HTR-8/SVneo (cell line): ENCODE measurements around the gene RAC3.
A peak's percentile ranks its signal among the peaks of the same experiment; 100 is the strongest.

Experiments used
- DNase-seq: peaks from one replicate; pipeline ENCODE4 v3.0.0; 2011; ENCODE audit warnings: low spot score, mixed read lengths; ENCODE audit not compliant: insufficient read length
- FAIRE-seq: peaks from 2 replicates; lab custom pipeline; 2011; peaks lifted over from hg19 to GRCh38; lab: Jason Lieb, UNC

RAC3 gene

GRCh38 chr17:82011617-82012187, 19.8 kb upstream of the RAC3 start:
- DNase-seq (no peak), FAIRE-seq (no peak)

- DNase-seq (no peak), FAIRE-seq (no peak)
Measured at GRCh38 chr17:82012261-82012639, 19.2 kb upstream of the RAC3 start.

GRCh38 chr17:82012640-82013295, 18.7 kb upstream of the RAC3 start:
- DNase-seq (no peak), FAIRE-seq (no peak)

GRCh38 chr17:82013341-82013740, 18.1 kb upstream of the RAC3 start:
- no peak for FAIRE-seq

GRCh38 chr17:82013772-82014321, 17.6 kb upstream of the RAC3 start:
- FAIRE-seq (no peak), DNase-seq (no peak)

More at GRCh38 chr17:82013341-82013740, 18.1 kb upstream of the RAC3 start:
- no peak for DNase-seq

GRCh38 chr17:82014432-82014831, 17.0 kb upstream of the RAC3 start:
- FAIRE-seq: no peak
- no peak for DNase-seq

- no peak for DNase-seq
- no peak for FAIRE-seq
Measured at GRCh38 chr17:82014971-82015310, 16.5 kb upstream of the RAC3 start.

GRCh38 chr17:82015311-82015971, 16.0 kb upstream of the RAC3 start:
- no peak for DNase-seq
- no peak for FAIRE-seq

- FAIRE-seq (no peak), DNase-seq (no peak)
Measured at GRCh38 chr17:82016061-82016874, 15.2 kb upstream of the RAC3 start.

GRCh38 chr17:82016875-82017459, 14.5 kb upstream of the RAC3 start:
- DNase-seq: no peak
- FAIRE-seq: no peak

GRCh38 chr17:82017612-82018151, 13.8 kb upstream of the RAC3 start:
- no peak for FAIRE-seq
- DNase-seq: no peak

- DNase-seq (no peak), FAIRE-seq (no peak)
Measured at GRCh38 chr17:82018152-82018988, 13.1 kb upstream of the RAC3 start.

GRCh38 chr17:82018989-82019689, 12.3 kb upstream of the RAC3 start:
- no peak for DNase-seq
- no peak for FAIRE-seq

GRCh38 chr17:82019690-82020571, 11.5 kb upstream of the RAC3 start:
- DNase-seq: peak; percentile 49
- FAIRE-seq: no peak

GRCh38 chr17:82020572-82021106, 10.8 kb upstream of the RAC3 start:
- no peak for FAIRE-seq
- DNase-seq: no peak

- peak; percentile 62 for DNase-seq
- FAIRE-seq: peak; percentile 64
Measured at GRCh38 chr17:82021107-82021899, 10.2 kb upstream of the RAC3 start.

- DNase-seq (no peak), FAIRE-seq (no peak)
Measured at GRCh38 chr17:82021900-82022309, 9.6 kb upstream of the RAC3 start.
